Measurements from ENCODE around the gene ARHGEF19. TPM values are rescaled to one million over a fixed set of nuclear protein-coding genes. Genes with fewer than 3 reads are reported as not detected.
A peak's percentile ranks its signal among the peaks of the same experiment; 100 is the strongest.

The ARHGEF19 gene
- total RNA-seq, 1 experiment from 2014 or later, result 21.1 TPM

- Histone ChIP-seq H3K27ac (ENCODE audit: insufficient read length, low read depth, low read length) (no peak overlapping the region), H2BK5ac (ENCODE audit: insufficient read length, low read length) (no peak overlapping the region), H3K9me3 (ENCODE audit: control insufficient read depth, low read depth, low read length) (no peaks in the 10 kb centered on the region), H3K9ac (ENCODE audit: extremely low read depth, insufficient read length, low read length) (no peak overlapping the region), H3K18ac (ENCODE audit: insufficient read length, low read depth, low read length) (no peak overlapping the region), H2BK120ac (ENCODE audit: low read depth, low read length, poor library complexity, severe bottlenecking) (no peak overlapping the region), H3K4ac (ENCODE audit: low read depth, low read length) (no peak overlapping the region), H3K56ac (ENCODE audit: insufficient read length, low read depth, low read length) (no peak overlapping the region), H3K27me3 (ENCODE audit: insufficient read depth, low read length) (no peaks in the 10 kb centered on the region), H2BK15ac (ENCODE audit: low read depth, low read length) (no peak overlapping the region), H3K79me1 (ENCODE audit: insufficient read depth, low read depth, low read length, poor library complexity, severe bottlenecking) (no peaks in the 10 kb centered on the region), H4K20me1 (ENCODE audit: control insufficient read depth, insufficient read depth, insufficient read length) (no peaks in the 10 kb centered on the region), H4K91ac (ENCODE audit: insufficient read length, low read depth, low read length) (no peak overlapping the region), H4K5ac (ENCODE audit: insufficient read length, low read depth, low read length) (no peak overlapping the region), H2BK12ac (ENCODE audit: insufficient read length, low read depth, low read length) (no peak overlapping the region), H3K4me1 (ENCODE audit: insufficient read depth, low read length) (no peaks in the 10 kb centered on the region), H2AK5ac (ENCODE audit: insufficient read length, low read length) (no peak overlapping the region), H3T11ph (ENCODE audit: low read length) (no peak overlapping the region), H4K8ac (replicated peaks; ENCODE audit: insufficient read length, low read depth, low read length) (no peak overlapping the region), H3K23ac (ENCODE audit: insufficient read length, low read depth, low read length) (no peak overlapping the region), H3K79me2 (ENCODE audit: insufficient read depth, low read length) (no peaks in the 10 kb centered on the region), H3K4me2 (ENCODE audit: insufficient read depth, insufficient read length, low read length) (no peak overlapping the region), H3K14ac (ENCODE audit: insufficient read depth, low read length) (no peak overlapping the region), H3K23me2 (ENCODE audit: insufficient read length, low read depth, low read length, poor library complexity, severe bottlenecking) (no peaks in the 10 kb centered on the region), H2BK20ac (ENCODE audit: low read depth, low read length, poor library complexity, severe bottlenecking) (no peak overlapping the region), H2AFZ (ENCODE audit: low read length) (no peak overlapping the region)
- no peak for TF ChIP-seq CTCF (conservative IDR thresholded peaks at IDR 0.05)
- Mint-ChIP-seq H3K27me3 (ENCODE audit: low read depth) (peaks cover 12% of the 10 kb centered on the region), H3K36me3 (ENCODE audit: insufficient read depth in 1 of 3, low read depth in 3 of 3) (no peaks in the 10 kb centered on the region), H3K27ac (peak overlapping the region in 1 of 3 experiments; percentile 76; a peak in 3 of 7 replicates), H3K9me3 (no peaks in the 10 kb centered on the region), H3K4me3 (no peak overlapping the region), H3K4me1 (0 out of 4 replicates have a peak, but pooled peaks cover 0 to 2% of the 10 kb centered on the region in 2 experiments)
- no peak for DNase-seq
- no CpG with 5 or more reads among the region's 6 CpGs for WGBS (ENCODE audit: extremely low coverage, insufficient read length, low lambda C conversion rate)
Measured at GRCh38 chr1:16189003-16189402, 23.4 kb downstream of the ARHGEF19 start.
